Panc1 (cell line): Measurements from ENCODE around the gene PTCHD4.

ENCODE experiments used
- POLR2AphosphoS5 ChIP-seq: IDR thresholded peaks from 2 replicates; pipeline ENCODE4 v1.6.1; 2012; ENCODE audit warnings: mild to moderate bottlenecking, low read depth, low read length, moderate library complexity
- TF ChIP-seq, protein P1 (sequence below): fragments of 450-650 bp; IDR thresholded peaks from 2 replicates; pipeline ENCODE4 v1.5.1; 2017; ENCODE audit warnings: mild to moderate bottlenecking
- TF ChIP-seq, protein P2 (sequence below), 2 experiments: IDR thresholded peaks; 2 replicates each; pipeline ENCODE4 v1.6.1; 2011 to 2012; ENCODE audit warnings: low read depth in 2 of 2, control low read depth in 1 of 2, low read length in 1 of 2, mild to moderate bottlenecking in 1 of 2, moderate library complexity in 1 of 2; ENCODE audit not compliant: insufficient read depth in 1 of 2

GRCh38 chr6:48067148-48067712 lies 43.8 kb downstream of the PTCHD4 start:
- TF ChIP-seq, protein P1, sequence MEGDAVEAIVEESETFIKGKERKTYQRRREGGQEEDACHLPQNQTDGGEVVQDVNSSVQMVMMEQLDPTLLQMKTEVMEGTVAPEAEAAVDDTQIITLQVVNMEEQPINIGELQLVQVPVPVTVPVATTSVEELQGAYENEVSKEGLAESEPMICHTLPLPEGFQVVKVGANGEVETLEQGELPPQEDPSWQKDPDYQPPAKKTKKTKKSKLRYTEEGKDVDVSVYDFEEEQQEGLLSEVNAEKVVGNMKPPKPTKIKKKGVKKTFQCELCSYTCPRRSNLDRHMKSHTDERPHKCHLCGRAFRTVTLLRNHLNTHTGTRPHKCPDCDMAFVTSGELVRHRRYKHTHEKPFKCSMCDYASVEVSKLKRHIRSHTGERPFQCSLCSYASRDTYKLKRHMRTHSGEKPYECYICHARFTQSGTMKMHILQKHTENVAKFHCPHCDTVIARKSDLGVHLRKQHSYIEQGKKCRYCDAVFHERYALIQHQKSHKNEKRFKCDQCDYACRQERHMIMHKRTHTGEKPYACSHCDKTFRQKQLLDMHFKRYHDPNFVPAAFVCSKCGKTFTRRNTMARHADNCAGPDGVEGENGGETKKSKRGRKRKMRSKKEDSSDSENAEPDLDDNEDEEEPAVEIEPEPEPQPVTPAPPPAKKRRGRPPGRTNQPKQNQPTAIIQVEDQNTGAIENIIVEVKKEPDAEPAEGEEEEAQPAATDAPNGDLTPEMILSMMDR = no peak
- TF ChIP-seq POLR2AphosphoS5 = no peak
- TF ChIP-seq, protein P2, sequence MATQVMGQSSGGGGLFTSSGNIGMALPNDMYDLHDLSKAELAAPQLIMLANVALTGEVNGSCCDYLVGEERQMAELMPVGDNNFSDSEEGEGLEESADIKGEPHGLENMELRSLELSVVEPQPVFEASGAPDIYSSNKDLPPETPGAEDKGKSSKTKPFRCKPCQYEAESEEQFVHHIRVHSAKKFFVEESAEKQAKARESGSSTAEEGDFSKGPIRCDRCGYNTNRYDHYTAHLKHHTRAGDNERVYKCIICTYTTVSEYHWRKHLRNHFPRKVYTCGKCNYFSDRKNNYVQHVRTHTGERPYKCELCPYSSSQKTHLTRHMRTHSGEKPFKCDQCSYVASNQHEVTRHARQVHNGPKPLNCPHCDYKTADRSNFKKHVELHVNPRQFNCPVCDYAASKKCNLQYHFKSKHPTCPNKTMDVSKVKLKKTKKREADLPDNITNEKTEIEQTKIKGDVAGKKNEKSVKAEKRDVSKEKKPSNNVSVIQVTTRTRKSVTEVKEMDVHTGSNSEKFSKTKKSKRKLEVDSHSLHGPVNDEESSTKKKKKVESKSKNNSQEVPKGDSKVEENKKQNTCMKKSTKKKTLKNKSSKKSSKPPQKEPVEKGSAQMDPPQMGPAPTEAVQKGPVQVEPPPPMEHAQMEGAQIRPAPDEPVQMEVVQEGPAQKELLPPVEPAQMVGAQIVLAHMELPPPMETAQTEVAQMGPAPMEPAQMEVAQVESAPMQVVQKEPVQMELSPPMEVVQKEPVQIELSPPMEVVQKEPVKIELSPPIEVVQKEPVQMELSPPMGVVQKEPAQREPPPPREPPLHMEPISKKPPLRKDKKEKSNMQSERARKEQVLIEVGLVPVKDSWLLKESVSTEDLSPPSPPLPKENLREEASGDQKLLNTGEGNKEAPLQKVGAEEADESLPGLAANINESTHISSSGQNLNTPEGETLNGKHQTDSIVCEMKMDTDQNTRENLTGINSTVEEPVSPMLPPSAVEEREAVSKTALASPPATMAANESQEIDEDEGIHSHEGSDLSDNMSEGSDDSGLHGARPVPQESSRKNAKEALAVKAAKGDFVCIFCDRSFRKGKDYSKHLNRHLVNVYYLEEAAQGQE (IDR thresholded peaks at IDR 0.05; ENCODE audit: insufficient read depth in 1 of 2, low read depth in 2 of 2, low read length in 1 of 2) = no peak
